Psoas muscle (tissue), 8 donors: ENCODE measurements around the gene BTBD6. TPM values are rescaled to one million over a fixed set of nuclear protein-coding genes. Genes with fewer than 3 reads are reported as not detected.
"Not testable (repeated sequence)": the region's sequence is repeated elsewhere in the genome, so short reads cannot be mapped to it uniquely, and the experiment has no call there.

Experiments used
- ATAC-seq, 4 donors: fragments of 200-7000 bp; cut with Tn5 transposase; one replicate each; pipeline ENCODE4 v1.9.1; 2020; ENCODE audit warnings: moderate library complexity in 3 of 4, mild to moderate bottlenecking in 2 of 4
- DNase-seq, 2 donors: peaks; one replicate each; pipeline ENCODE4 v3.0.0-alpha.2; 2020
- H3K27ac ChIP-seq: fragments of 200-600 bp; one replicate; pipeline ENCODE4 v1.8.0; 2022
- H3K27me3 ChIP-seq, 3 donors: fragments of 200-600 bp in 1 of 3; one replicate each; pipeline versions ENCODE4 v1.6.1 to v1.8.0; 2013 to 2022; ENCODE audit warnings: low read length in 2 of 3, mild to moderate bottlenecking in 2 of 3, moderate library complexity in 1 of 3; ENCODE audit not compliant: insufficient read depth in 3 of 3
- H3K36me3 ChIP-seq, 2 donors: fragments of 200-600 bp in 1 of 2; one replicate each; pipeline versions ENCODE4 v1.6.1 to v1.8.0; 2013 to 2022; ENCODE audit warnings: low read depth in 1 of 2, mild to moderate bottlenecking in 1 of 2, moderate library complexity in 1 of 2; ENCODE audit not compliant: insufficient read depth in 1 of 2
- H3K4me1 ChIP-seq: fragments of 200-600 bp; one replicate; pipeline ENCODE4 v1.8.0; 2022
- H3K4me3 ChIP-seq: fragments of 200-600 bp; one replicate; pipeline ENCODE4 v1.8.0; 2022; ENCODE audit warnings: mild to moderate bottlenecking
- H3K9me3 ChIP-seq: fragments of 200-600 bp; one replicate; pipeline ENCODE4 v1.8.0; 2022
- CTCF ChIP-seq: fragments of 200-600 bp; IDR thresholded peaks from one replicate; pipeline ENCODE4 v1.8.0; 2022; ENCODE audit warnings: antibody characterized with exemption
- WGBS, 3 donors: extraction: QIAGEN DNeasy Blood & Tissue Kit; methylation state at CpG; one replicate each; pipeline versions ENCODE4 v1.1.6 to v1.1.7; 2013; 5-methylcytosine and 5-hydroxymethylcytosine counted together
- intact Hi-C, 2 donors: fragments of 100-400 bp; cut with DNase I; formaldehyde crosslinking; loops; one replicate each; pipeline versions ENCODE4 v1.11.0 to v1.14.2; 2022
- polyA plus RNA-seq, 3 donors: library from polyadenylated mRNA; stranded (reverse); fragments of 200-250 nt; gene quantifications; one replicate each; pipeline ENCODE4 v1.2.3, GENCODE V29; 2013
- total RNA-seq, 4 donors: library from RNA; stranded (reverse); fragmentation: NEBNext Ultra II Directional in 2 of 4; extraction: Animal tissue kit (Norgen Biotek cat#: 25700) in 2 of 4; gene quantifications; one replicate each; pipeline versions ENCODE4 v1.2.1 to v1.2.4, GENCODE V29; 2021 to 2023
- donor health status: healthy with polysubstance abuse.
- donor health status: DM: no; HTN: no; CAD: no; lungs with moderate emphysema.
- donor health status: Bipolar disorder and iron deficiency.
- donor health status: healthy.
- donor health status: DM: yes; HTN: yes; CAD: no.
- donor health status: DM: no; HTN: no; CAD: no.
- donor health status: DM: no; HTN: no; CAD: no.
- donor health status: DM: yes; HTN: yes; CAD: no.

BTBD6 gene
- total and polyA plus RNA-seq, 7 donors, result 48.3 to 79.7 (median 72.2) TPM

DNA sequence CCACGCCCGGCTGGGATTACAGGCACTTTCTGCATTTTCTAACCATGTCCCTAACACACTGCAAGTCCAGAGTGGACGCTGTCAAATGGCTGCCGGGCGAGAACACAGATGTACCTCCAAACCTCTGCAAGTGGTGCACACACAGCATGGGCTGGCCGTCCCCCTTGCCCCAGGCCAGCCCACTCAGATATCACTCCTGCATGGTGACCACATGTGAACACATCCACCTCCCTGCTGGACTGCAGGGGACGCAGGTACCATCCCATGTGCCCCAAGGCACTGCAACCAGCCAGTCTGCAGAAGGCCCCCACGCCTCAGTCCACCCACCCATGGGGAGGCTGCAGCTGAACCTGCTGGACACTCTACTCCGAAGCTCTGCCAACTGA, 38.4 kb downstream of the BTBD6 start:
- WGBS, 3 donors, result 87 to 94% (median 92%) methylated on average over 9 of the region's 9 CpGs
- no peak overlapping the region for H3K4me3 ChIP-seq
- intact Hi-C loops, result loop anchor here in 1 of 2 donors (5.0 kb wide), 1 partner anchor 66 kb away; no protein-coding TSS in a partner anchor
- no peaks in the 10 kb centered on the region for H3K27me3 ChIP-seq
- no peak for TF ChIP-seq CTCF
- DNase-seq (no peak), ATAC-seq (no peak)
- H3K9me3 ChIP-seq, result no peaks in the 10 kb centered on the region
- peaks cover 0 to 4% of the 10 kb centered on the region in 2 donors for H3K36me3 ChIP-seq
- no peak overlapping the region for H3K27ac ChIP-seq
- H3K4me1 ChIP-seq, result peaks cover 17% of the 10 kb centered on the region

- no peak for DNase-seq
- no peaks in the 10 kb centered on the region for H3K9me3 ChIP-seq
- H3K27ac ChIP-seq, result no peak overlapping the region
- no peak overlapping the region for H3K4me3 ChIP-seq
- no peak for TF ChIP-seq CTCF
- peaks cover 0 to 4% of the 10 kb centered on the region in 2 donors for H3K36me3 ChIP-seq
- peaks cover 12% of the 10 kb centered on the region for H3K4me1 ChIP-seq
- 83 to 89% (median 84%) methylated on average over 24 of the region's 24 CpGs for WGBS, 3 donors
- ATAC-seq, result no peak
- intact Hi-C loops, result loop anchor here in 1 of 2 donors (5.0 kb wide), 1 partner anchor 65 kb away; no protein-coding TSS in a partner anchor
- no peaks in the 10 kb centered on the region for H3K27me3 ChIP-seq
Measured at GRCh38 chr14:105287249-105288102, 39.1 kb downstream of the BTBD6 start.

DNA sequence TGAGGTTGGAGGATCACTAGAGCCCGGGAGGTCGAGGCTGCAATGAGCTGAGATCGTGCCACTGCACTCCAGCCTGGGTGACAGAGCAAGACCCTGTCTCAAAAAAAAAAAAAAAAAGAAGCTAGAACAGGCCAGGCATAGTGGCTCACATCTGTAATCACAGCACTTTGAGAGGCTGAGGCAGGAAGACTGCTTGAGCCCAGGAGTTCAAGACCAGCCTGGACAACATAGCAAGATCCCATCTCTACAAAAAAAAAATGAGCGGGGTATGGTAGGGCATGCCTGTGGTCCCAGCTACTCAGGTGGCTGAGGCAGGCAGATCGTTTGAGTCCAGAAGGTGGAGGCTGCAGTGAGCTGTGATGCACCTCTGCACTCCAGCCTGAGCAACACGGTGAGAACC, 40.6 kb downstream of the BTBD6 start:
- peaks cover 19% of the 10 kb centered on the region for H3K4me1 ChIP-seq
- intact Hi-C loops, result loop anchor here in 1 of 2 donors (5.0 kb wide), 1 partner anchor 63 kb away; no protein-coding TSS in a partner anchor
- not testable (repeated sequence) for H3K36me3 ChIP-seq, H3K27me3 ChIP-seq, H3K9me3 ChIP-seq, H3K4me3 ChIP-seq, ATAC-seq, DNase-seq, H3K27ac ChIP-seq
- 86 to 92% (median 91%) methylated on average over 6 of the region's 6 CpGs for WGBS, 3 donors

DNA sequence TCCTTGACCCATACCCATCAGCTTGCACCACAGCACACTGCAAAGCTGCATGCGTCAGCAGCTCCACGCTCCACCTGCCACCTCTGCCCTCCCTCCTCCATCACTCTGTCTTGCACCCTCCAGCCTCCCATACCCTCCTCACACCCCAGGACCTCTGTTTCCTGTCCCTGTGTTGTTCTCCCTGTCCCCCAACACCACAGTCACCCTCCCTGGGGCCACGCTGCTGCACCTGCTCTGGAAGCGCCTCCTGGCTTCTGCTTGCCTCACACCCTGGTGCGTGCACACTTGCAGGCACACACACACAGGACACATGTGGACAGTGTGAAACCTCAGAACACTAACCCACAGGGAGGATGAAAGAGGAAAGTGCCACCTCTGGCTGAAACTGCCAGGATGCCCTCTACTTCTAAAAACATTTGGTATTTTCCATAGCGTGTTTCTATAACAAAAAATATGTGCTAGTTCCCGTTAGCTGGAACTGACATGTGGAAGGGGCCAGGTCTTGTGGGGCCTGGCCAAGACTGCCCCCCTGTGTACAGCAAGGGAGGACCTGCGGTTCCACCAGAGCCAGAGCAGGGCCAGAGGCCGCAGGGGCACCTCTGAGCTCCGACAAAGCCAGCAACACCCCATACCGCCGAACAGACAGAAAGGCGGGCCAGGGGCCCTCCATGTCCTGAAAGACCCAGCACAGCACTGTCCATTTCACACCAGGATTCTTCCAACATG, 42.5 kb downstream of the BTBD6 start:
- no peak for DNase-seq
- WGBS, 3 donors, result 76 to 77% (median 77%) methylated on average over 11 to 13 of the region's 13 CpGs
- Histone ChIP-seq H3K4me1 (peaks cover 31% of the 10 kb centered on the region), H3K27me3 (no peaks in the 10 kb centered on the region), H3K27ac (no peak overlapping the region), H3K9me3 (no peaks in the 10 kb centered on the region), H3K36me3 (peaks cover 0 to 2% of the 10 kb centered on the region in 2 donors), H3K4me3 (no peak overlapping the region)
- intact Hi-C loops, result no loop called here
- no peak for TF ChIP-seq CTCF
- no peak for ATAC-seq
